Measurements from ENCODE around the gene CA6.
"Not testable (repeated sequence)": the region's sequence is repeated elsewhere in the genome, so short reads cannot be mapped to it uniquely, and the experiment has no call there.

GRCh38 chr1:9022026-9022738 is 76.5 kb downstream of the CA6 start:
- not testable (repeated sequence) for TF ChIP-seq FOXA1 (IDR thresholded peaks at IDR 0.05); HDGF (IDR thresholded peaks at IDR 0.05; ENCODE audit: borderline replicate concordance)
